HG02763 (cell line): Measurements from ENCODE around the gene ANO3.
"Not testable (repeated sequence)": the region's sequence is repeated elsewhere in the genome, so short reads cannot be mapped to it uniquely, and the experiment has no call there.

ENCODE experiments used
- ATAC-seq: cut with Tn5 transposase; IDR thresholded peaks from one replicate; pipeline ENCODE4 v1.9.1; 2021; ENCODE audit warnings: mild to moderate bottlenecking, moderate library complexity; ENCODE audit not compliant: unreplicated experiment

The ANO3 gene

DNA sequence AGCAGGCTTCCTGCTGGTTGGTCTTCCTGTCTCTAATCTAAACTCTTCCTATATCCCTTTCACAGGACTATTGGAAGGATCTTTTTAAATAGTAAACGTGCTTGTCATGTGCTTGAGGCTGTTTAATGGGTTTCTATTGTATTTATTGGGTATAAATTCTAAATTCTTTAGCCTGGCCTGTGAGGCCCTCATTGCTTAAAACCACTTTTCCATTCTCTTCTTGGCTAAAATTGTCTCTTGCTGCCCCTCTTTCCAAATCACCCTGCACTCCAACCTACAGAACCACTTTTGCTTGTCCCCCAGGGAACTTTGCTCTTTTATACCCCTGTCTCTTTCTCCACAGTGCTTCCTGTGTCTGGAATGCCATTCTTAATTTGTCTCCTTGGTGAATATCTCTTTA, 286.5 kb downstream of the ANO3 start:
- no peak for ATAC-seq

GRCh38 chr11:26620282-26621045, 288.5 kb downstream of the ANO3 start:
- ATAC-seq, result no peak

DNA sequence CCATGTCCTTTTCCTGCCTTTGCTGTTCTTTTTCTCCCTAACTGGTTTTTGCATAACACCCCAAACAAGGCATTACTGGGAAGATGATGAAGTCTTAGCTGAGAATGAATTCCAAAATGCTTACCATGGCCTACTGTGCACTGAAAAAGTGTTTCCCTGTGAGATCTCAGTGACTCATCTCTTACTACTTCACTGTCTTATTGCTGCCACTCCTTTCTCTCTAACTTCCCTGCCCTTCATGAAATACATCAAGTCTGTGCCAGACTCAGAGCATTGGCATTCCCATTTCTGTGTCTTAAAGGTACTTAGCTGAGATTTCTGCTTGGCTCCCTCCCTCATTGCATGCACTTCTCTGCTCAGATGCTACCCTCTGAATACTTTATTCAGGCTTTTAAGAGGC, 289.2 kb downstream of the ANO3 start:
- no peak for ATAC-seq

DNA sequence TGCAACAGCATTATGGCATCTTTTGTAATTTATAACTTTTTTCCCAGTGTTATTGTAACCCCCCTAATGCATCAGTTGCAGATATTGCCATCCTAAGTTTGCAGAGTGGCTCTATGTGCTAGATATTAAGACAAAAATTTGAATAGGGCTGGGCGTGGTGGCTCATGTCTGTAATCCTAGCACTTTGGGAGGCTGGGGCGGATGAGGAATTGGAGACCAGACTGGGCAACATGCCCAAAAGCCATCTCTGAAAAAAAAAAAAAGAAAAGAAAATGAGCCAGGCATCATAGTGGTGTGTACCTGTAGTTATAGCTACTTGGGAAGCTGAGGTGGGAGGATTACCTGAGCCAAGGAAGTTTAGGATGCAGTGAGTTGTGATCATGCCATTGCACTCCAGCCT, 290.3 kb downstream of the ANO3 start:
- no peak for ATAC-seq

GRCh38 chr11:26623076-26623659, 291.2 kb downstream of the ANO3 start:
- no peak for ATAC-seq

DNA sequence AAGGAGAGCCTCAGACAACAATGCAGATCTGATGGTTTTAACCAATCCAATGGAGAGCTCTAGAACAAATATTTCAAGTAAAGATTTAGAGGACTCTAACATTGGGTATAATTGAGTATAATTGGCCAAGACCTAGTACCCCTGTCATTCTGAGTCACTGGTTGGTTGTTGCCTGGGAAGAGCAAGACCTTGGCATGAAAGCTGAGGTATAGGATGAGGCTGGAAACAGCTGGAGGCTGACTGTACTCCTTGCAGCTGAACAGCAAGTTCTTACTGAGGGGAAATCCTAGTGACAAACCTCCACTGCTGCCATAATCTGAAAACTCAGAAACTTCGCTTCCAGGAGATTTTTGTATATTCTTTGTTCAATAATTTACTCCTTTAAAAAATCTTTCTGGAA, 294.4 kb downstream of the ANO3 start:
- no peak for ATAC-seq

DNA sequence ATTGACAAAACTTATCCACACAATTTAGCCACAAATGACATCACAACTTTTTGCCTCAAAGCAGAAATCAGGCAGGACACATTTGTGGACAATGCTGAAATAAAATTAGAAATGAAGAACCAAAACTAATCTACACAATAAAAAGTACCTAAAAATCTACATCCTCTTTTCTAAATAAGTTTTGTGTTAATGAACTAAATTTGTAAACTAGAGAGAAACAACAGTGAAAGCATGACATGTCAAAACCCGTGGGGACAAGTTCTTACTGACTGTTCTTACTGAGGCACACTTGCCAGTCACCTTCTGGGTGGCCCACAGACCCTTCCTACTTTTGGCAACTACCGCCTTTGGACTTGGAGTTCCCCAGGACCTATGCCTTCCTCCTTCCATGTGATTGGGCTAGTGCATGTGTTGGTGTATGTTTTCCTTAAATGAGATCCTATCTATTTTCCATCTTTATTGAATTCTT, 300.8 kb downstream of the ANO3 start:
- ATAC-seq, result peak; percentile 72

GRCh38 chr11:26643314-26643713, 311.4 kb downstream of the ANO3 start:
- ATAC-seq, result not testable (repeated sequence)

DNA sequence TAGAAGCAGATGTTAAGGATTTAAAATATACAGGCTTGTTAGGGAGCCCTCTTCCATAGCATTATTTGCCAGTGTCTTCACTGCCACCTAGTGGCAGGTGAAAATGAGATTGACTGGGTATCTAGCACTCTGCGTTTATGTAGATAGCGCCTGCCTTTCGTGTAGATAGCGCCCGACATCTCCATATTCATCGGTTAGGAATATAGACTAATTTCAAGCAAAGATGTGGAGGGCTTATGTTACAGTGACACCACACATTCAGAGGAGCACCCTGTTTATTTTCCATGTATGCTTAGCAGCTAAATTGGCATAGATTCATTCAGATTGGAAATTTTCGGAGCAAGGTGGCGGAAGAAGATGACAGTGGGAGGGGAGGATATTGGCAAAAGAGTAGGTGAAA, 318.0 kb downstream of the ANO3 start:
- ATAC-seq, result peak; percentile 86

GRCh38 chr11:26651916-26652315, 320.0 kb downstream of the ANO3 start:
- no peak for ATAC-seq

GRCh38 chr11:26655287-26655686, 323.4 kb downstream of the ANO3 start:
- ATAC-seq, result no peak

- ATAC-seq, result no peak
Observed at GRCh38 chr11:26662916-26663315, 331.0 kb downstream of the ANO3 start.

- no peak for ATAC-seq
Observed at GRCh38 chr11:26665036-26665435, 333.1 kb downstream of the ANO3 start.

GRCh38 chr11:26665946-26666345, 334.0 kb downstream of the ANO3 start:
- ATAC-seq, result no peak

GRCh38 chr11:26675233-26675928, 343.5 kb downstream of the ANO3 start:
- no peak for ATAC-seq

DNA sequence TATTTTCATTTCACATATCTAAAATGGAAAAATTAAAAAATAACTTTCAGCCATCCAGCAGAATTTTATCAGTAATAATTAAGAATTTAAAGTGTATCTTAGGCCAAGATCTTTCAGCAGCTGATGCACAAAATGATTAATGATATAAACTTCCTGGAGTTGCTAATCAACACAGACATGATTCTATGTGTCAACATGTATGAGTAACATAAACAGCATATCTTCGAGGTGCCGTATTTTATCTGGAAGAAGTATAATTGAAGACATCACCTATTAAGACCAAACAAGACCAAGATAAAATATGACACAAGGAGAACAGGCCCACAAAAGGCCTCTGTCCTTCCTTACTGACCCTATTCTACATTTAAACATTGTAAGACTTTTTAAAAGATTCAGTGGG, 344.7 kb downstream of the ANO3 start:
- no peak for ATAC-seq

DNA sequence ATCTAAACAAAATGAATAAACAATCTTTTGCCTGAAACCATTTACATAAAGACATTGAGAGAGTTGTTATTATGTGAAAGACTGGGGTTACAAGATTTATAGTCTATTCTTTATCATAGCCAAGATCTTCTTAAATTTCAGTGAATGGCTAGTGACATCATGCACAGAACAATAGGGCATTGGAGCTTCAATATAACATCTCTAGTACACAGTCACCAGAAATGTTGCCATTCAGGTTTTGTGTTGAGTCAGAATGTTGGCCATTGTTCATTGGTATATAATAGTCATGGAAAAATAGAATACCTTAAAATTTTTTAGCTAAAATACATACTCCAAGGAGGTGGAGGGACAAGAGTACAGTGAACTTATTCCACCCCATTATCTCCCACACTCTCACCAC, 345.6 kb downstream of the ANO3 start:
- ATAC-seq, result no peak

DNA sequence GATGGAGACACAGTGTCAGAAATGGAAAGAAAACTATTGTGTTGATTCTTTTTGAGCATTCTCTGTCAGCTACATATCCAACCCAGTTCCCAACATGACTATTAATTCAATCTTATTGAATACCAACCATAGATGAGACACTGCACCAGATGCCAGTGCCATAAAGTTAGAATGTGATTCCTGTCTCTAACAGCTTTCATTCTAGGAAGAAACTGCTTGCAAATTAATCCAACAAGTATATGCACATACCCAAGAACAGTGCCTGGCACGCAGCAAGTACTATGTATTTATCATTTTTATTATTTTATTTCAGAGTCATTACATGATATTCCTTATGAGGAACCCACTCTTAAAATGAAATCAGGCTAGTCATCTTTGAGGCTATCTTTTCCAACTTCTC, 355.4 kb downstream of the ANO3 start:
- no peak for ATAC-seq

GRCh38 chr11:26688701-26689100, 356.8 kb downstream of the ANO3 start:
- ATAC-seq, result no peak

GRCh38 chr11:26696330-26696729, 364.4 kb downstream of the ANO3 start:
- no peak for ATAC-seq

GRCh38 chr11:26698224-26698623, 366.3 kb downstream of the ANO3 start:
- ATAC-seq, result no peak
